Type B pancreatic cell (in vitro differentiated cells): ENCODE data around the gene KMT2E. TPM values are rescaled to one million over a fixed set of nuclear protein-coding genes. Genes with fewer than 3 reads are reported as not detected.

Experiments
- DNase-seq: peaks from one replicate; pipeline ENCODE4 v3.0.0; 2021; ENCODE audit warnings: mixed read lengths; ENCODE audit not compliant: unreplicated experiment; ENCODE audit errors: extremely low spot score
- H3K27ac Mint-ChIP-seq: 2 replicates; pipeline ENCODE4 v1.8.0; 2021; ENCODE audit warnings: mild to moderate bottlenecking, mixed read lengths
- H3K27me3 Mint-ChIP-seq: 2 replicates; pipeline ENCODE4 v1.8.0; 2021; ENCODE audit warnings: mixed read lengths
- H3K36me3 Mint-ChIP-seq: 2 replicates; pipeline ENCODE4 v1.8.0; 2021; ENCODE audit warnings: mixed read lengths
- H3K4me1 Mint-ChIP-seq: one replicate; pipeline ENCODE4 v1.8.0; 2021; ENCODE audit warnings: mixed read lengths; ENCODE audit not compliant: unreplicated experiment
- H3K4me3 Mint-ChIP-seq: 2 replicates; pipeline ENCODE4 v1.8.0; 2021; ENCODE audit warnings: mild to moderate bottlenecking, mixed read lengths
- H3K9me3 Mint-ChIP-seq: 2 replicates; pipeline ENCODE4 v1.8.0; 2021; ENCODE audit warnings: mixed read lengths
- CTCF ChIP-seq: fragments of 200-600 bp; sonication (generic); conservative IDR thresholded peaks from 2 replicates; pipeline ENCODE4 v1.5.0; 2021; ENCODE audit warnings: antibody characterized with exemption, mild to moderate bottlenecking
- total RNA-seq: library from RNA; stranded (reverse); gene quantifications from 2 replicates; pipeline ENCODE4 v1.2.1, GENCODE V29; 2021; ENCODE audit warnings: low replicate concordance

Gene KMT2E
- total RNA-seq, 1 donor from 2014 or later = 75.6 TPM

GRCh38 chr7:104968648-104969047 is 45.4 kb upstream of the KMT2E start:
- Mint-ChIP-seq H3K9me3 (no peaks in the 10 kb centered on the region), H3K4me3 (no peak overlapping the region), H3K27ac (no peak overlapping the region), H3K27me3 (no peaks in the 10 kb centered on the region), H3K4me1 (peaks cover 12% of the 10 kb centered on the region), H3K36me3 (no peaks in the 10 kb centered on the region)
- no peak for TF ChIP-seq CTCF
- no peak for DNase-seq

GRCh38 chr7:104969183-104969582 is 44.8 kb upstream of the KMT2E start:
- no peak overlapping the region for H3K4me3 Mint-ChIP-seq
- peaks cover under 1% of the 10 kb centered on the region for H3K9me3 Mint-ChIP-seq
- H3K4me1 Mint-ChIP-seq = peaks cover 17% of the 10 kb centered on the region
- no peak overlapping the region for H3K27ac Mint-ChIP-seq
- no peak for DNase-seq
- peaks cover 1% of the 10 kb centered on the region for H3K36me3 Mint-ChIP-seq
- TF ChIP-seq CTCF = no peak
- no peaks in the 10 kb centered on the region for H3K27me3 Mint-ChIP-seq

DNA sequence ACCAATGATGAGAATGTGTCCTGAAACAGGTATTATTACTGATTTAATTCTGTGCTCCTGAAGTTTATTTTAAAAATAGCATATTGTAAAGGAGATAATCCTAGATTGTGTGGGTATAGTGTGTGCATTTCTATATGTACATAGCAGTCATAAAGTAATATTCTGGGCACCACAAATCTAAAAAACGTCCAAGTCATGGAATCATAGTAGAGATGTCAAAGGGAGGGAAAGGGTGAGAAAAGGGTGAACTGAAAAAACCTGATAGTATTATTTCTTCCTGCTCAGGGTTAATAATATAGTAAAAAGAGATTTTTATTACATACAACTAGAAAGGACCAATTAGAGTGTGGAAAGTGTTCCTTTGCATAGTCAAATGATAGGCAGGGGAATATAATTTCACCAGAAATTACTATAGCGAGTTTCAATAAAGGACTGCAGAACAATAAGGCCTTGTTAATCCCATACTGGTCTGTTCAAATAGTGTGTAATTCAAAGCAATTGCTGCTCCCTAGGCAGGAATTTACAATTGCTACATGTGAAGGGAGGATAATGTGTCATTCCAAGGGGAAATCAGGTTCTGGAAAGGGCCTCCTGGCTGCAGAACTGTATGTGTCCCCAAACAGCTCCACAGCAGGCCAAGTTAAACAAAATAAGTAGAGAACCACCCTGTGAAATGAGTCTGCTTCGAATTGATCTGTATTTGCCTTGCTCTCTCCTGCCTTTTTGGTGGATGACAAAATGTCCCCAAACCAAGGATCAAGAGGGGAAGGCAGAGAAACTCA is 42.5 kb upstream of the KMT2E start:
- H3K27ac Mint-ChIP-seq = peak overlapping the region; percentile 71
- H3K4me1 Mint-ChIP-seq = peaks cover 19% of the 10 kb centered on the region
- TF ChIP-seq CTCF = no peak
- H3K27me3 Mint-ChIP-seq = no peaks in the 10 kb centered on the region
- H3K36me3 Mint-ChIP-seq = peaks cover 5% of the 10 kb centered on the region
- H3K4me3 Mint-ChIP-seq = no peak overlapping the region
- no peak for DNase-seq
- peaks cover 4% of the 10 kb centered on the region for H3K9me3 Mint-ChIP-seq

DNA sequence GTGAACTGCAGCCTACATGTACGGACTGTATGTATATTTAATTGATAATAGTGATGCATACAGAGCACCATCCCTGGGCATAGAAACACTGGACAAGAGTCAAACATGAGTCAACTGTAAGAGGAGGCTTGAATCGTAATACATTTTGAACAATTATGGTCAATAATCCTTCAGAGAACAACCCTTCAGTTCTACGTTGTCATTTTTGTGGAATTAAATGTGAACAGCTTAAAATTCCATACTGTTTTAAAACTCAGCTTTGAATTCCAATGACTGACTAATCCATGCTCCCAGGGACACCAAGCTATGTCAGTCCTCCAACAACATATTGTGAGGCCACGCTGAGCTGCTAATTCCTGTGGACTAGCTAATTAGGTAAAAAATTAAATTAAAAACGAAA is 41.5 kb upstream of the KMT2E start:
- Mint-ChIP-seq H3K4me3 (no peak overlapping the region), H3K4me1 (peaks cover 28% of the 10 kb centered on the region), H3K9me3 (peaks cover 4% of the 10 kb centered on the region), H3K36me3 (peaks cover 5% of the 10 kb centered on the region), H3K27me3 (no peaks in the 10 kb centered on the region), H3K27ac (peak overlapping the region; percentile 71)
- DNase-seq = no peak
- TF ChIP-seq CTCF = no peak

DNA sequence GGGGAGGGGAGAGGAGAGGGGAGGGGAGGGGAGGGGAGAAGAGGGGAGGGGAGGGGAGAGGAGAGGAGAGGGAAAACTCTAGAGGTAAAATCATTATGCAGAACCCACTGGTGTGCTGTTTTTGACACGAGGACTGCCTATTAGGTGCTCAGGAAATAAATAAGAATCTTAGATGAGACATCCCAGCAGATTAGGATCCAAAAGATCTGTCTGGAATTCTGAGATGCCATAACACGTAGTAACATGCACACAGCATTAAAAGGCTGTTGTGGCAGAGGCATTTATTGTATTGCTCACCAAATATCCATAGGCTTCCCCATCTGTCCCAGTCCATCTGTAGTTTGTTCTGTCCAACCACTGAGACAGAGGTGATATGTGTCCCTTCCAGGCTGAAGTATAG is 40.8 kb upstream of the KMT2E start:
- no peak for TF ChIP-seq CTCF
- Mint-ChIP-seq H3K27me3 (no peaks in the 10 kb centered on the region), H3K4me3 (no peak overlapping the region), H3K9me3 (peaks cover 4% of the 10 kb centered on the region), H3K4me1 (peaks cover 33% of the 10 kb centered on the region), H3K36me3 (peaks cover 5% of the 10 kb centered on the region), H3K27ac (no peak overlapping the region)
- no peak for DNase-seq
